SK-N-MC (cell line): ENCODE measurements around the gene TSPAN32.

Experiments used
- DNase-seq: peaks from one replicate; pipeline ENCODE4 v3.0.0-alpha.2; 2011; ENCODE audit warnings: low read depth, low spot score
- H3K27ac ChIP-seq: fragments of 200-600 bp; sonication (generic); 2 replicates; pipeline ENCODE4 v1.5.1; 2016; ENCODE audit warnings: mixed run types
- H3K36me3 ChIP-seq: fragments of 200-600 bp; sonication (generic); 2 replicates; pipeline ENCODE4 v1.6.1; 2017; ENCODE audit warnings: antibody characterized with exemption, low read length, mixed read lengths; ENCODE audit not compliant: insufficient read depth
- H3K4me3 ChIP-seq: fragments of 200-600 bp; sonication (generic); 2 replicates; pipeline ENCODE4 v1.5.1; 2016
- H3K9ac ChIP-seq: fragments of 200-600 bp; sonication (generic); 2 replicates; pipeline ENCODE4 v1.8.0; 2017; ENCODE audit warnings: mixed run types, mixed read lengths; ENCODE audit not compliant: insufficient read length
- H3K9me3 ChIP-seq: fragments of 200-600 bp; sonication (generic); 2 replicates; pipeline ENCODE4 v1.6.1; 2017; ENCODE audit warnings: low read depth, mild to moderate bottlenecking, antibody characterized with exemption, low read length, moderate library complexity, mixed read lengths
- EZH2 ChIP-seq: fragments of 200-600 bp; sonication (generic); IDR thresholded peaks from one replicate; pipeline ENCODE4 v1.6.1; 2017; ENCODE audit warnings: antibody characterized with exemption
- FOXP2 ChIP-seq: optimal IDR thresholded peaks from 2 replicates; pipeline ENCODE3; 2011; ENCODE audit warnings: mild to moderate bottlenecking, moderate library complexity; ENCODE audit not compliant: insufficient read depth; ENCODE audit errors: extremely low read length, control extremely low read depth
- POLR2AphosphoS5 ChIP-seq: IDR thresholded peaks from 2 replicates; pipeline ENCODE4 v1.6.1; 2012; ENCODE audit warnings: mild to moderate bottlenecking, low read depth, low read length, borderline replicate concordance

The TSPAN32 gene

DNA sequence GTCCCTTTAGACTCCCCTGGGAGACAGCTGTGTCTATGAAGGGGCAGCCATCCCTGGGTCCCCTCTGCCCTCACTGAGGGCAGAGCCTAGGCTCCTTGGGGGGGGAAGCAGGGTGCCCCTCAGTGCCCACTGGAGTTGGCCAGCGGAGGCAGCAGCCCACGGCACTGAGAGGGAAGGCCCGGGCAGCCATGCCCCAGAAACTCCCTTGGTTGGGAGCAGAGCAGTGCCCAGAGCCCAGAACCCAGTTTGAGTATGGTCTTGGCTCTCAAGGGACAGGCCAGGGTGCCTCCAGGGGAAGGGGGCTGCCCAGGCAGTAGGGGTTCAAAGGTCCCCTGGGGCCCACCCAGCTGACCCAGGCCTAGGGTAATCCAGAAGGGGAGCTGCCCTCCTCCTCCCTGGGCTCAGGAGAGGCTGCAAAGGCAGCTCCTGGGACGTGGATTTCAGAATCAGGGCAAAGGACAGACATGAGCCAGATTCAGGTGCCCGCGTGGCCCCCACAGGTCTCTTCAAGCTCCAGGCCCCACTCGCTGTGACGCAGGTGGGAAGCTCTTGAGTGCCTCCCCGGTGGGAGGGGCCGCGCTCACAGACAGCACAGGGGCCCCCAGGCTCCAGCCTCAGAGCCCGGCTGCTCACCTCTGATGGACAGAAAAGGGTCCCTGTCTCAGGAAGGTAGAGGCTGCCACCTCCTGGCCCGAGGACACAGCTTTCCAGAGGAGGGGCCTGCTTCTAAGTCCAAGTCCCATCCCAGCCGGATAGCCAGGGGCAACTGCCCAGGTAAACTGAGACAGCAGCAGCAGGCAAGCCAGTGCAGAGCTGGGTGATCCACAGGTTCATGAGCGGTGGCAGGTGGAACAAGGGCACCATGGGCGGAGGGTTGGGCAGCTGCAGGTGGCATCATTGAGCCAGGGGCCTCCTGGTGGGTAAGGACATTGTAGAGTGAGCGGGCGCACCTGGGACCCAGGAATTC is 2.7 kb upstream of the TSPAN32 start:
- Histone ChIP-seq H3K9ac (no peak overlapping the region), H3K36me3 (no peaks in the 10 kb centered on the region), H3K27ac (no peak overlapping the region), H3K9me3 (no peaks in the 10 kb centered on the region), H3K4me3 (no peak overlapping the region)
- TF ChIP-seq FOXP2, result no peak
- no peak for TF ChIP-seq EZH2
- no peak for TF ChIP-seq POLR2AphosphoS5
- DNase-seq, result no peak

DNA sequence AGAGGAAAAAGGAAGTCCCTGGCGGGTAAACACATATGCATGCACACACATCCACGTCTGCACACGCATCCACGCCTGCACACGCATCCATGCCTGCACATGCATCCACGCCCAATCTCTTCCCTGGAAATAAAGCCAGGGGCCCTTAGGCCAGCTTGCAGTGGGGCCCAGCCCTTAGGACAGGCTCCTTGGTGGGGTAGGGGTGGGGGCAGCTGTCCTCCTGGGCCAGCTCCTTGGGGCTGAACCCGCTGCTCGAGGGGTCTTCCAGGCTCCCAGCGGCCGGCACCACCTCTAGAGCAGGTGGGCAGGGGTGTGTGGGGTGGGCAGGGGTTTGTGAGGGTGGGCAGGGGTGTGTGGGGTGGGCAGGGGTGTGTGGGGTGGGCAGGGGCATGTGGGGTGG is 2.0 kb upstream of the TSPAN32 start:
- Histone ChIP-seq H3K36me3 (no peaks in the 10 kb centered on the region), H3K4me3 (no peak overlapping the region), H3K27ac (no peak overlapping the region), H3K9ac (no peak overlapping the region), H3K9me3 (no peaks in the 10 kb centered on the region)
- no peak for DNase-seq
- no peak for TF ChIP-seq FOXP2

DNA sequence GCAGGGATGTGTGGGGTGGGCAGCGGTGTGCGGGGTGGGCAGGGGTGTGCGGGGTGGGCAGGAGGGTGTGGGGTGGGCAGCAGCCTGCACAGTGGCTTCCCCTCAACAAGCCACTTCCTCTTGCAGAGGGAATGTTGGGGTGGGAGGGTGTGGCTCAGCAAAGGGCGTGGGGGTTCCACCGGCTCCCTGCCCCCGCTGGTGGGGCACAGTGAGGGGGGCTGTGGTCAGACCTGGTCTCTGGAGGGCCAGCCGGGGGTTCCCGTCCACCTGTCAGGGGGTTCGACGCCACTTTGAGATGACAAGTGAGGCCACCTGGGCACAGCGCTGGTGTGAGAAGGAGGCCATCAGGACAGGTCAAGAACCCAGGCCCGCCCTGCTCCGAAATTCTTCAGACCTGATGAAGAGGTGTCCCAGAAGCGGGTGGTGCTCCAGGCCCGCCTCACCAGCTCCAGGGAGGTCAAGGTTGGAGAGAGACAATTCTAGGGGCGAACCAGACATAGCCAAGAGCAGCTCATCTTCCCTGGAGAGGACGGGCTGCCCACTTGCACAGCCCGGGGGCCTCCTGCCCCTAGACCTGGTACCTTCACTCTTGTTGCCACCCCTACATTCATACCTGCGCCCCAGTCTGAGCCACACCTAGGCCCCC is 1.4 kb upstream of the TSPAN32 start:
- TF ChIP-seq POLR2AphosphoS5 (no peak), FOXP2 (no peak), EZH2 (no peak)
- DNase-seq, result no peak
- no peak overlapping the region for H3K9ac ChIP-seq

DNA sequence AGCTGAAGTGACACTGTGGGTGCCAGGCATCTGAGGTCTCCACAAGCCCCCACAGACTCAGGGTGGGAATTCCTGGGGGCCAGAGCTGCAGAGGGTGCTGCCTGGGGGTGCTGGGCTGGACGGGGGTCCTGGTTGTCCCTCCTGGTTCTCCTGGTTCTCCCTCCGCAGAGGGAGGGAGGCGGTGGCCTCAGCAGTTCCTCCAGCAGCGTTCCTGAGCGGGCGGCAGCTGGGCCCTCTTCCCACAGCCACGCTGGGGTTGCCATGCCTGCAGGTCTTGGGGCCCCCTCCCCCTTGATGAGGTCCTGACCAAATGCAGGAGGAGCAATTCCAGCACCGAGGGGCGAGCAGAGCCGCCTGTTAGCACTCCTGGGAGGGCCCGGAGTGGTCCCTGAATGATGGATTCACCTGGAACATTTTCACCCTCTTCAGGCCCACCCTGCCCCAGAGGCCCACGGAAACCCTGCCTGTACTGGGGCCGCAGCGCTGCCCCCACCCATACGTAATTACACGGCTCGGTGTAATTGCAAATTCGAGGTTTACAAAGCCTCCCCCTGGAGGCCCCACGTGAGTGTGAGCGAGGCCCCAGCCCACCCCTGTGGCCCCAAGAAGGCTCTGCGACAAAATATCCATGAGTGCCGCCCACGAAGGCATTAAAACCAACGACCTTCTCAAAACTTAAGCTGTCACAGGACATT is 730 bp upstream of the TSPAN32 start:
- TF ChIP-seq POLR2AphosphoS5, result no peak
- no peak for TF ChIP-seq EZH2
- no peak for TF ChIP-seq FOXP2
- no peak overlapping the region for H3K27ac ChIP-seq
- no peak for DNase-seq
- no peaks in the 10 kb centered on the region for H3K9me3 ChIP-seq
- H3K9ac ChIP-seq, result no peak overlapping the region
- H3K36me3 ChIP-seq, result no peaks in the 10 kb centered on the region
- no peak overlapping the region for H3K4me3 ChIP-seq

More for the DNA sequence above, 1.4 kb upstream of the TSPAN32 start:
- Histone ChIP-seq H3K9me3 (no peaks in the 10 kb centered on the region), H3K4me3 (no peak overlapping the region), H3K27ac (no peak overlapping the region), H3K36me3 (no peaks in the 10 kb centered on the region)

DNA sequence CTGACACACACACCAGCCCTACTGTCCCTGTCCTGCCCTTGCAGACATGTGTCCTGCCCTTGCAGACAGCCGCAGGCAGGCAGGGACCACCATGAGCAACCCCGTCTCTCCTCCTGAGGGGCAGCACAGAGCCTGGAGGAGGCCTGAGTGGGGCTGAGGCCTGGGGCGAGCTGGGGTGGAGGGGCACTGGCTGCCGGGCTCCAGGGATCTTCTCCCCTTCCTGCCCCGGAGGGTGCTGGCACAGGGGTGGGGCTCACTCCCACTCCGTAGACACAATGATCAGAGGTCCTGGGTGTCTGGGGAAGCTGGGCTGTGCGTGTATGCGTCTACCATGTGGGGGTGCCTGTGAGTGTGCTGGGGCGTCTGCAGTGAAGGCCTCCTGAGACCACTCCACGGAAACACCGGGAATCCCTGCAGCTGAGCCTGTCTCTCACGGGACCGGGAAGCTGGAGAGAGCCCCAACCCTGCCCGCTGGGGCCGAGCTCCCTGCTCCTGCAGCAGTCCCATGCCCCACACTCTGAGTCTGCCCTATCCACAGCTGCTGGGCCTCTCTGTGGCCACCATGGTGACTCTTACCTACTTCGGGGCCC is 588 bp downstream of the TSPAN32 start:
- TF ChIP-seq FOXP2, result no peak
- no peak for TF ChIP-seq POLR2AphosphoS5
- no peak for TF ChIP-seq EZH2
- no peaks in the 10 kb centered on the region for H3K9me3 ChIP-seq
- H3K36me3 ChIP-seq, result no peaks in the 10 kb centered on the region
- no peak overlapping the region for H3K9ac ChIP-seq
- no peak for DNase-seq
- H3K4me3 ChIP-seq, result no peak overlapping the region
- H3K27ac ChIP-seq, result no peak overlapping the region

DNA sequence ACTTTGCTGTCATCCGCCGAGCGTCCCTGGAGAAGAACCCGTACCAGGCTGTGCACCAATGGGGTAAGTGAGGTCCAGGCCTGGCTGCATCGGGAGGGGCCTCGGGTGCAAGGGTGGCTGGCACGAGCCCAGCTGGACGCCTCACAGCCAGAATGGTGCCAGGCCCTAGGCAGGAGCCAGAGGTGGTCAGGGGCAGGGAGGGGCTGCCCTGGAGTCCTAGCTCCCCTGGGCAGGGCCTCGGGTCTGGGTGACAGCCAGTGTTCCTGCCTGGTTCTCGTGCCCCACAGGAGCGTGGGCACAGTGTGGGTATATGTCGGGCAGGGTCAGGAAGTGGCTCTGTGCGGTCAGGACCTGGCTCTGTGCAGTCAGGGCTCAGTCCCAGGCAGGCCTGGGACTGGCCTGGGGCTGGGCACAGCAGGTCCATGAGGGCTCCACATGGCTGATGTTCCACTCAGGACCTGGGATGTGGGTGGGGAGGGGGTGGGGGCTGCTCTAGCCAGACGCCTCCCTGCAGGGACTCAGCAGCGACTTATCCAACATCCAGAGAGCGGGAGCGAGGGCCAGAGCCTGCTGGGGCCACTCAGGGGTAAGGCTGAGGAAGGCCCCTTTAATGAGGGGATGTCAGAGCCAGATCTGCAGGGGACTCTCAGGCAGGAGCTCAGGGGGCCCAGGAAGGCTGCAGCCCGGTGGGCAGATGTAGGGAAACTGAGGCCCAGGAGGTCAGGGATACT is 1.2 kb downstream of the TSPAN32 start:
- Histone ChIP-seq H3K9me3 (no peaks in the 10 kb centered on the region), H3K27ac (no peak overlapping the region), H3K9ac (no peak overlapping the region), H3K36me3 (no peaks in the 10 kb centered on the region), H3K4me3 (no peak overlapping the region)
- TF ChIP-seq POLR2AphosphoS5, result no peak
- TF ChIP-seq EZH2, result no peak
- TF ChIP-seq FOXP2, result no peak
- DNase-seq, result no peak

DNA sequence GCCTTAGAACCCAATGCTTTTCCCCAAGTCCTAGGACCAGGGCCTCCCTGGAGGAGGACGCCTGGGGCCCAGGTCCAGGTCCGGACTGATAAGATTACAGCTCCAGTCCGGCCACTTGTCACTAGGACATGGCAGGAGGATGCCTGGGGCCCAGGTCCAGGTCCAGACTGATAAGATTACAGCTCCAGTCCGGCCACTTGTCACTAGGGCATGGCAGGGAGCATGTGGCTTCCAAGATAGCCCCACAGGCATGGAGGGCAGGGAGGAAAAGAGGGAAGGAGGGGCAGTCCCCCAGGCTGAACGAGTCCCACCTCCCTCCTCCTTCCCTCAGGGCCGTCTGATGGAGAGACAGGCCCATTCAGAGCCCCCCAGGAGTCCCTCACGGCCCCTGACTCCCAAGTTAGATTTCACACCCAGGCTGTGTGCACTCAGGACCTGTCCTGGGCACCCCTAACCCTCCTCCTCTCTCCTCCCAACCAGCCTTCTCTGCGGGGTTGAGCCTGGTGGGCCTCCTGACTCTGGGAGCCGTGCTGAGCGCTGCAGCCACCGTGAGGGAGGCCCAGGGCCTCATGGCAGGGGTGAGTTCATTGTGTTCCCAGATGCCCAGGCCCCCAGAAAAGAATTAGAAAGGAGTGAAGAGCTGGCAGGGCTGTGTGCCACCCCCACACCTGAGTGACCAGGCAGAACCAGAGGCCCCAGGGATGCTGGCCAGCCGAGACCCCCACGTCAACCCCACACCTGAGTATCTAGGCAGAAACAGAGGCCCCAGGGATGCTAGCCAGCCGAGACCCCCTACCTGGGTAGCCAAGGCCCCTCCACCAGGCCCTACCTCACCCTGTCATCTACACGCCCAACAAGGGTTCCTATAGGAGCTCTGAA is 2.1 kb downstream of the TSPAN32 start:
- no peaks in the 10 kb centered on the region for H3K9me3 ChIP-seq
- no peak overlapping the region for H3K27ac ChIP-seq
- TF ChIP-seq FOXP2 (no peak), POLR2AphosphoS5 (no peak), EZH2 (no peak)
- no peaks in the 10 kb centered on the region for H3K36me3 ChIP-seq
- DNase-seq, result no peak
- H3K9ac ChIP-seq, result no peak overlapping the region
- H3K4me3 ChIP-seq, result no peak overlapping the region
